Putamen (tissue), 1 donor: ENCODE measurements around the gene PHIP.
A peak's percentile ranks its signal among the peaks of the same experiment; 100 is the strongest.
"Not testable (repeated sequence)": the region's sequence is repeated elsewhere in the genome, so short reads cannot be mapped to it uniquely, and the experiment has no call there.

Experiments
- DNase-seq: peaks from one replicate; pipeline ENCODE4 v3.0.0-alpha.2; 2016; ENCODE audit warnings: low spot score

The PHIP gene

GRCh38 chr6:78921168-78921567 lies 156.9 kb downstream of the PHIP start:
- not testable (repeated sequence) for DNase-seq

GRCh38 chr6:78917788-78918187 lies 160.3 kb downstream of the PHIP start:
- no peak for DNase-seq

- no peak for DNase-seq
Measured at GRCh38 chr6:78916411-78916810, 161.6 kb downstream of the PHIP start.

- DNase-seq = no peak
Measured at GRCh38 chr6:78911218-78911940, 166.7 kb downstream of the PHIP start.

- peak; percentile 16 for DNase-seq
Measured at GRCh38 chr6:78910591-78911171, 167.4 kb downstream of the PHIP start.

- DNase-seq = no peak
Measured at GRCh38 chr6:78910010-78910409, 168.0 kb downstream of the PHIP start.

- no peak for DNase-seq
Measured at GRCh38 chr6:78909391-78909790, 168.7 kb downstream of the PHIP start.

GRCh38 chr6:78908621-78909020 lies 169.4 kb downstream of the PHIP start:
- no peak for DNase-seq

- DNase-seq = no peak
Measured at GRCh38 chr6:78896227-78896626, 181.8 kb downstream of the PHIP start.

GRCh38 chr6:78889901-78890300 lies 188.2 kb downstream of the PHIP start:
- DNase-seq = not testable (repeated sequence)
